WI38 (cell line): Measurements from ENCODE around the gene SRRM3.
"Not testable (repeated sequence)": the region's sequence is repeated elsewhere in the genome, so short reads cannot be mapped to it uniquely, and the experiment has no call there.

Experiments used
- H3K4me3 ChIP-seq: 2 replicates; pipeline ENCODE4 v1.5.1; 2011; ENCODE audit warnings: low read depth, mild to moderate bottlenecking, control low read depth, low read length
- TF ChIP-seq, protein P1 (sequence below): IDR thresholded peaks from 2 replicates; pipeline ENCODE4 v1.5.1; 2012; ENCODE audit warnings: low read depth, mild to moderate bottlenecking, control low read depth, low read length

Gene SRRM3, protein sequence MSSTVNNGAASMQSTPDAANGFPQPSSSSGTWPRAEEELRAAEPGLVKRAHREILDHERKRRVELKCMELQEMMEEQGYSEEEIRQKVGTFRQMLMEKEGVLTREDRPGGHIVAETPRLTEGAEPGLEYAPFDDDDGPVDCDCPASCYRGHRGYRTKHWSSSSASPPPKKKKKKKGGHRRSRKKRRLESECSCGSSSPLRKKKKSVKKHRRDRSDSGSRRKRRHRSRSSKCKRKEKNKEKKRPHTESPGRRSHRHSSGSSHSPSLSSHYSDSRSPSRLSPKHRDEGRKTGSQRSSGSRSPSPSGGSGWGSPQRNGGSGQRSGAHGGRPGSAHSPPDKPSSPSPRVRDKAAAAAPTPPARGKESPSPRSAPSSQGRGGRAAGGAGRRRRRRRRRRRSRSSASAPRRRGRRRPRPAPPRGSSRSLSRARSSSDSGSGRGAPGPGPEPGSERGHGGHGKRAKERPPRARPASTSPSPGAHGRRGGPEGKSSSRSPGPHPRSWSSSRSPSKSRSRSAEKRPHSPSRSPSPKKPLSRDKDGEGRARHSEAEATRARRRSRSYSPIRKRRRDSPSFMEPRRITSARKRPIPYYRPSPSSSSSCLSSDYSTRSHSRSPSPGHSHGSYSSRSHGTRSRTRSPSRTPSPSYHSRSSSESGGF

DNA sequence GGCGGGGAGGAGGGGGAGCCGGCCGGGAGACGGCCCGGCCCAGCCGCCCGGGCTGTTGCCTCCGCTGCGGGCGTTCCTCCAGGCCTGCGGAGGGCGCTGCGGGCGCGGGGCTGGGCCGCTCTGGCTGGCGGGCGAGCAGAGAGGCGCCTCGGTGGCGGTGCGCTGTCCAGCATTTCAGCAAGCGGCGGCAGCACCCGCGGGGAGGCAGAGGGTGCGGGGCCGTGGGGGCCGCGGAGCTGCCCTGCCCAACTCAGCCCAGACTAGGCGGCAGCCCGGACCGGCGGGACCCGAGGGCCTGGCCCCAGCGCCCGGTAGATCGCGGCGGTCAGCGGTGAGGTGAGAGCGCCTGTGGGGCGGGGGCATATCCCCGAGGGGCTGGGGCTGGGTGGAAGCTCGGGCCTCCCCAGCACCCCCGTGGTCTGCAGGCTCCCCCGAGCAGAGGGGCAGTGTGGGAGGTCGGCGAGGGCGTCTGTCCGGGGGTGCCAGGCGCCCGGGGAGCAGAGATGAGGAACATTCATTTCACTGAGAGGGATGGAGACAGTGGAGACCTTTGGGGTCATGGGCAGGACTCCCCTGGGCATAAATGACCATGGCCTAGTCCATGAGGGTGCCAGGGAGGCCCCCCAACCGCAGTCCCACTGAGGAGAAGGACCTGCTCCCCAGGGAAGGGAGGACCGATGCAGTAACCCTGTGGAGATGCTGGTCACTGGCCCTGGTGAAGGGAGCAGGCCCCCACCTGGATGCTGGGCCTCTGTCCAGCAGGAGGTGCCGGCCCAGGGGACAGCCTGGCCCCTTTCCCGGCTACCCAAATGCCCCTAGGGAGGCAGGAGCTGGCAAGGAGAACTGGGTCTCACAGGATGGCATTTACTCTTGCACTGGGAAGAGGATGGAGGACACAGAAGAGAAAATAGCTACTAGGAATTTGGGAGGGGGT lies at the start of gene SRRM3:
Gene SRRM3, plus strand, starts transcription at position 165 of the 934 bp plus-strand sequence. CDS start 33,171 bp downstream, outside the sequence.
- H3K4me3 ChIP-seq = no peak within 1 kb of the TSS

DNA sequence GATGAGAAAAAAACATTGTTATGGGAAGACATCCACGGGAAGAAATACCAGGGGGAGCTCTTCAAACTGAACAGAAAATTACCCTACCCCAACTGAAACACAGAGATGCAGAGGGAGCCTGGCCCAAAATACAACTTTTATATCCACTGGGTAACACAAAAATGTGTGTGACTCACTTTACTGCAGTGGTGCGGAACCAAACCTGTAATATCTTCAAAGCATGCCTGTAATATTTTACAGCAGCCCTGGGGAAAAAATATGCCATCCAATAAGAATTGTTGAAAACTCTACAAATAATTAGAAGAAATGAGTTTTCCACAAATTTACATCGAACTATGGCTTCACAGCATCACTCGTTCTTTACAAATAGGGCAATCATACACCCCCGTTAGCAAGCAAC lies 49.8 kb upstream of the SRRM3 start:
- TF ChIP-seq, protein P1, sequence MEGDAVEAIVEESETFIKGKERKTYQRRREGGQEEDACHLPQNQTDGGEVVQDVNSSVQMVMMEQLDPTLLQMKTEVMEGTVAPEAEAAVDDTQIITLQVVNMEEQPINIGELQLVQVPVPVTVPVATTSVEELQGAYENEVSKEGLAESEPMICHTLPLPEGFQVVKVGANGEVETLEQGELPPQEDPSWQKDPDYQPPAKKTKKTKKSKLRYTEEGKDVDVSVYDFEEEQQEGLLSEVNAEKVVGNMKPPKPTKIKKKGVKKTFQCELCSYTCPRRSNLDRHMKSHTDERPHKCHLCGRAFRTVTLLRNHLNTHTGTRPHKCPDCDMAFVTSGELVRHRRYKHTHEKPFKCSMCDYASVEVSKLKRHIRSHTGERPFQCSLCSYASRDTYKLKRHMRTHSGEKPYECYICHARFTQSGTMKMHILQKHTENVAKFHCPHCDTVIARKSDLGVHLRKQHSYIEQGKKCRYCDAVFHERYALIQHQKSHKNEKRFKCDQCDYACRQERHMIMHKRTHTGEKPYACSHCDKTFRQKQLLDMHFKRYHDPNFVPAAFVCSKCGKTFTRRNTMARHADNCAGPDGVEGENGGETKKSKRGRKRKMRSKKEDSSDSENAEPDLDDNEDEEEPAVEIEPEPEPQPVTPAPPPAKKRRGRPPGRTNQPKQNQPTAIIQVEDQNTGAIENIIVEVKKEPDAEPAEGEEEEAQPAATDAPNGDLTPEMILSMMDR = no peak
- no peak overlapping the region for H3K4me3 ChIP-seq

More for the DNA sequence above, at the start of gene SRRM3:
- TF ChIP-seq, protein P1 = peak; percentile 39

DNA sequence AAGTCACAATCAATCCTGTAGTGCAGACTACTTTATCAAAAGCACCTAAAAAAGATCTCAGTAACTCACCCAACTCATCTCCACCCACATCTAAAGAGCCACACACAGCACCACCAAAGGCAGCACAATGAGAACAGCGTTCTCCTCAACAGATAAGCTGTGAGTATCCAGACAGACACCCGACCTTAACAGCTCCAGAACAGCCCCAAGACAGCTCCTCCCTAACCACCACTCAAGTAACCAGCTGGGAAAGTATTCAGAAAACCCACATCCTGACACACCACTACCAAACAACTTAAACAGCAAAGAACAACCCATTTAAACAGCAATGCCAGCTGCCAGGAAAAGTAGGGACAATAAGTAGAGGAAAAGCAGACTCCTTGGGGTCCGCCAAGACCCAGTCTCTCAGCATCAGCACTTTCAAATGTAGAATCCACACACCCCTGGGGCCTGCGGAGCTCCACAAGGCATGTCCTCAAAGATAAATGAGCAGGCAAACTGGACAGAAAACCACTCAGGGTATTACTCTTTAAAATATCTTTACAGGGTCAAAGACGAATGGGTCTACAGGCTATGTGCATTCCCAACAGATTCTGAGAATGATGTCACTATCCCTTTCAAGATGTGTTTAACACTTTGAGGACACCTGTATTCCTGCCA lies 48.0 kb upstream of the SRRM3 start:
- H3K4me3 ChIP-seq = not testable (repeated sequence)

DNA sequence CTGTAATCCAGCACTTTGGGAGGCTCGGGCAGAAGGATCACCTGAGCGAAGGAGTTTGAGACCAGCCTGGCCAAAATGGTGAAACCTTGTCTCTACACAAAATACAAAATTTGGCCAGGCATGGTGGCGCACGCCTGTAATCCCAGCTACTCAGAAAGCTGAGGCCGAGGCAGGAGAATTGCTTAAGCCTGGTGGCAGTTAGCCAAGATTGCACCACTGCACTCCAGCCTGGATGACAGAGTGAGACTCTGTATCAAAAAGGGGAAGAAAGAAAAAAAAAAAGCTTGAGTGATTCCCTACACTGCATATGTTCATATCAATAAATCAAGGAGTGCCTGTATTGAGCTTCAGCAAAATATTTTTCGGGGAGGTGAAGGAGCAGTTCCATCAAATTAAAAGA lies 45.8 kb upstream of the SRRM3 start:
- TF ChIP-seq, protein P1 = no peak
- H3K4me3 ChIP-seq = no peak overlapping the region

DNA sequence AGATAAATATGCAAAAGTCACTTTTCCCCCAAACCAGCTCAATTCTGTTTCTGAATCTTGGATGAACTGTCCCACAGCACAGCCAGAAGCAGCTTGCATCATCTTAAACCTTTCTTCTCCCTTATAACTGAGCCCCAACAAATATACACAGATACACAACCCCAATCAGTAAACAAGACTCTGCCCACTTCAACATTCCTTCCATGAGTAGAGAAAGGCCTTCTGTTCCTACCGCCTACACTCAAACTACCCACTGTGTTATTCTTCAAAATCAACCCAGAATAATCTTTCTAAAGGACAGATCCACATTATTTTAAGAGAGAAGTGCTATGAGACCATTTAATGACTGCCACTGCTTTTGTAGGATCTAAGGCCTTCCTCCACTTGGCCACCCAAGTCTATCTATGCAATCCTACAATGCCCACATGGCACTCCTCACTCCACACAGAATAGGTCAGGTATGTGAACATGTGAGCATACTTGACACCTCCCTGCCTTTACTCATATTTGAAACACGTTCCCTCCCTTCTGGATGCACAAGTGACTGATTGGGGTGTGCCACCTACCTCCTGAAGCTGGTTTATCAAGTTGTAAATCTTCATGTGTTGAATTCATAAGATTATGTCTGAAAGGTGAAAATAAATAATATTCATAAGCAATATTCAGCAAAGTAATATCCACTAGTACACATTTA lies 44.6 kb upstream of the SRRM3 start:
- not testable (repeated sequence) for H3K4me3 ChIP-seq

DNA sequence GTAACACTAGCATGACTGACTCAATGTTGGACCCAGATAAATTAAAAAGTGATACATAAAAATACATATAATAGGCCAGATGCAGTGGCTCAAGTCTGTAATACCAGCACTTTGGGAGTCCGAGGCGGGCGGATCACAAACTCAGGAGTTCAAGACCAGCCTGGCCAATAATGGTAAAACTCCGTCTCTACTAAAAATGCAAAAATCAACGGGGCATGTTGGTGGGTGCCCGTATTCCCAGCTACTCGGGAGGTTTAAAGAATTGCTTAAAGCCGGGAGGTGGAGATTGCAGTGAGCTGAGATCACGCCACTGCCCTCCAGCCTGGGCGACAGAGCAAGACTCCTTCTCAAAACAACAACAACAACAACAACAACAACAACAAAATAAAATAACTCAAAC lies 43.3 kb upstream of the SRRM3 start:
- H3K4me3 ChIP-seq = not testable (repeated sequence)

DNA sequence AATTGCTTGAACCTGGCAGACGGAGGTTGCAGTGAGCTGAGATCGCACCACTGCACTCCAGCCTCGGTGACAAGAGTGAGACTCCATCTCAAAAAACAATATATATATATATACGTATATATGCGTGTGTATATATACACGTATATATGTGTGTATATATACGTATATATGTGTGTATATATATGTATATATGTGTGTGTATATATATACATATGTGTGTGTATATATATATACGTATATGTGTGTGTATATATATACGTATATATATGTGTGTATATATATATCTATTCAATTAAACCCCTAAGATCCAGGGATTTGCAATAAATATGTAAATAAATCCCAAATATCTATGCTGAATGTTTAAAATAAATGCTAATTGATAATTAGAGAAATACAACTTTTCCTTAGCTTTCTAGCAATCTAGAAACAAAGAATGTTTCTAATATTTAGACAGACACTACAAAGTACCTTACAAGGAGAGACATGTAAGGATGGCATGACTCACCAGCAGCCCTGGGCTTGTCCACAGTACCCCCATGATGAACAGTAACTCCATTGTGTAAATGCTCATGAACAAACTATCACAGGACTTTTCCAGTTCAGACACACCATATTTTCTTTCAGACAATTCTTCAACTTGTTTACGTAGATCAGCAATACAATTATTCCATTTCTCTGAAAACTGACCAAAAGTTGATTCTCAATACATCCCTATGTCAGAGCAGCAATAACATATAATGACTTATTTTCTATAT lies 39.1 kb upstream of the SRRM3 start:
- not testable (repeated sequence) for H3K4me3 ChIP-seq

DNA sequence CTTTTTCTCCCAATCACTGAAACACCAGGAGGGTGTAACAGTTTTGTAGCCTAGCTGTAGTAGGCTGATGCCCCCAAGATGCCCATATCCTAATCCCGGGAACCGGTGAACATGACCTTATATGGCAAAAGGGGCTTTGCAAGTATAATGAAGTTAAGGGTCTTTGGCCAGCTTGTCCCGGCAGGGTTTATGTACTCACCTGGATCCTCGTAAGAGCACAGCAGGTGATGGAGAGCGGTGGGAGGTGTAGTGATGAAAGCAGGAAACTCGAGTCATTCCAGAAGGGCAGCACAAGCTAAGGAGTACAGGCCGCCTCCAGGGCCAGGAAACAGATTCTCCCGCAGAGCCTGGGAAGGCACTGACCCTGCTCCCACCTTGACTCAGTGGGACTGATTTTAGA lies 37.9 kb upstream of the SRRM3 start:
- H3K4me3 ChIP-seq = not testable (repeated sequence)
